ENCODE results near the gene GPR137. TPM values are rescaled to one million over a fixed set of nuclear protein-coding genes. Genes with fewer than 3 reads are reported as not detected.

Gene GPR137
- total RNA-seq, 2 experiments from 2014 or later: 18.3 to 52.3 TPM

DNA sequence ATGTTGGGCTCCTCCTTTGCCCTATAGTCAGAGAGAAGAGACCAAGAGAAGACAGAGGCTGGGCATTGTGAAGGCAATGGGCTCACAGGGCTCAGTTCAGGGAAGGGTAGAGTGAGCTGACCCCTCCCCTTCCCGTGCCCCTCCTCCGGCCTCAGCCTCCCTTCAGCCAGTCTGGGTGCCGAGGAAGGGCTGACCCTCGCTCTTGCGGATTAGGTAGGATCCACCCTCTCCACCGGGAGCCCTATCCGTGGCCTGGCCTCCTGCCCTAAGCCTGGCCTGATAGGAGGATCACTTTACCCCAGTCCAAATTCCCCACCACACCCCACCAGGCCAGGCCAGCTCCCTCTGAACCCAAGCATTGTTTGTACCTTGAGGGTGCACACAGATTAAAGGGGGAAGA, 37.1 kb upstream of the GPR137 start:
- Histone ChIP-seq H3K9me3 (ENCODE audit: low read length) (no peaks in the 10 kb centered on the region), H3K79me2 (ENCODE audit: insufficient read depth, low read depth, low read length) (peaks cover 17% of the 10 kb centered on the region), H2AFZ (ENCODE audit: low read length) (no peak overlapping the region), H3K4me1 (ENCODE audit: insufficient read depth, low read length, poor library complexity, severe bottlenecking) (peaks cover 65% of the 10 kb centered on the region), H3K4me2 (ENCODE audit: low read length) (no peak overlapping the region), H3K9me2 (ENCODE audit: insufficient read depth, low read length) (no peaks in the 10 kb centered on the region), H3K36me3 (ENCODE audit: insufficient read depth, low read length) (peaks cover 16% of the 10 kb centered on the region), H3K4me3 (ENCODE audit: low read depth, low read length, poor library complexity, severe bottlenecking) (no peak overlapping the region), H4K20me1 (ENCODE audit: insufficient read depth, low read length) (no peaks in the 10 kb centered on the region), H3K27ac (ENCODE audit: low read depth, low read length, poor library complexity, severe bottlenecking) (no peak overlapping the region)
- CTCF ChIA-PET (ENCODE audit: unreplicated experiment): no interaction called here
- intact Hi-C loops (cut with micrococcal nuclease; ENCODE audit: unreplicated experiment): no loop called here
- no TSS peak for BruUV-seq (replicated peaks)
- TF ChIP-seq EZH2phosphoT487 (IDR thresholded peaks at IDR 0.05; ENCODE audit: borderline replicate concordance, low read depth, low read length): no peak
- TF ChIP-seq, protein P1, sequence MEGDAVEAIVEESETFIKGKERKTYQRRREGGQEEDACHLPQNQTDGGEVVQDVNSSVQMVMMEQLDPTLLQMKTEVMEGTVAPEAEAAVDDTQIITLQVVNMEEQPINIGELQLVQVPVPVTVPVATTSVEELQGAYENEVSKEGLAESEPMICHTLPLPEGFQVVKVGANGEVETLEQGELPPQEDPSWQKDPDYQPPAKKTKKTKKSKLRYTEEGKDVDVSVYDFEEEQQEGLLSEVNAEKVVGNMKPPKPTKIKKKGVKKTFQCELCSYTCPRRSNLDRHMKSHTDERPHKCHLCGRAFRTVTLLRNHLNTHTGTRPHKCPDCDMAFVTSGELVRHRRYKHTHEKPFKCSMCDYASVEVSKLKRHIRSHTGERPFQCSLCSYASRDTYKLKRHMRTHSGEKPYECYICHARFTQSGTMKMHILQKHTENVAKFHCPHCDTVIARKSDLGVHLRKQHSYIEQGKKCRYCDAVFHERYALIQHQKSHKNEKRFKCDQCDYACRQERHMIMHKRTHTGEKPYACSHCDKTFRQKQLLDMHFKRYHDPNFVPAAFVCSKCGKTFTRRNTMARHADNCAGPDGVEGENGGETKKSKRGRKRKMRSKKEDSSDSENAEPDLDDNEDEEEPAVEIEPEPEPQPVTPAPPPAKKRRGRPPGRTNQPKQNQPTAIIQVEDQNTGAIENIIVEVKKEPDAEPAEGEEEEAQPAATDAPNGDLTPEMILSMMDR (conservative IDR thresholded peaks at IDR 0.05; ENCODE audit: low read length): no peak
- POLR2A ChIA-PET: no interaction called here
- DNase-seq (ENCODE audit: low spot score): no peak

DNA sequence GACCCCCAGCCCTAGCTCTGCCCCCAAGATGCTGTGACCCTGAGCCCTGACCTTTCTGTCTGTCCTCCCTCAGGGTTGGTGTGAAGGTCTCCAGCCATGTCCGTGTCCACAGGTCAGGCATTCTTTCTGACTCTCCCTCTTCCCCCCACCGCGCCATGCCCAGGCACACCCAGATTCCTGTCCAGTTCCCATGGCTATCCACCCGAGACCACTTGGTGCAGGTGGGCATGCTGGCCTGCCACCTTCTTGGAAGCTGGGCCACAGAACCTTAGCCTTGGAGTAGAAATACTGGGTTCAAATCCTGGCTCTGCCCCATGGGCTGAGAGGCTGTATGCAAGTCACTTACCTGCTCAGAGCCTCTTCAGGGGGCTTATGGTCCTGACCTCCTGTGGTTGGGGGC, 36.6 kb upstream of the GPR137 start:
- Histone ChIP-seq H2AFZ (ENCODE audit: low read length) (no peak overlapping the region), H3K4me2 (ENCODE audit: low read length) (peak overlapping the region; percentile 24; the same call in 1 of the 2 replicates), H3K79me2 (ENCODE audit: insufficient read depth, low read depth, low read length) (peaks cover 17% of the 10 kb centered on the region), H3K9me2 (ENCODE audit: insufficient read depth, low read length) (no peaks in the 10 kb centered on the region), H4K20me1 (ENCODE audit: insufficient read depth, low read length) (no peaks in the 10 kb centered on the region), H3K9me3 (ENCODE audit: low read length) (no peaks in the 10 kb centered on the region), H3K4me3 (ENCODE audit: low read depth, low read length, poor library complexity, severe bottlenecking) (no peak overlapping the region), H3K27ac (ENCODE audit: low read depth, low read length, poor library complexity, severe bottlenecking) (no peak overlapping the region), H3K36me3 (ENCODE audit: insufficient read depth, low read length) (peaks cover 12% of the 10 kb centered on the region), H3K4me1 (ENCODE audit: insufficient read depth, low read length, poor library complexity, severe bottlenecking) (peaks cover 64% of the 10 kb centered on the region)
- intact Hi-C loops (cut with micrococcal nuclease; ENCODE audit: unreplicated experiment): no loop called here
- CTCF ChIA-PET (ENCODE audit: unreplicated experiment): interaction anchor here (0.8 kb wide), 1 partner anchor 9 kb away, joined by 3 read pairs; no protein-coding TSS in a partner anchor
- no peak for DNase-seq (ENCODE audit: low spot score)
- TF ChIP-seq, protein P1 (conservative IDR thresholded peaks at IDR 0.05; ENCODE audit: low read length): no peak
- TF ChIP-seq EZH2phosphoT487 (IDR thresholded peaks at IDR 0.05; ENCODE audit: borderline replicate concordance, low read depth, low read length): no peak
- no TSS peak for BruUV-seq (replicated peaks)
- POLR2A ChIA-PET: no interaction called here

DNA sequence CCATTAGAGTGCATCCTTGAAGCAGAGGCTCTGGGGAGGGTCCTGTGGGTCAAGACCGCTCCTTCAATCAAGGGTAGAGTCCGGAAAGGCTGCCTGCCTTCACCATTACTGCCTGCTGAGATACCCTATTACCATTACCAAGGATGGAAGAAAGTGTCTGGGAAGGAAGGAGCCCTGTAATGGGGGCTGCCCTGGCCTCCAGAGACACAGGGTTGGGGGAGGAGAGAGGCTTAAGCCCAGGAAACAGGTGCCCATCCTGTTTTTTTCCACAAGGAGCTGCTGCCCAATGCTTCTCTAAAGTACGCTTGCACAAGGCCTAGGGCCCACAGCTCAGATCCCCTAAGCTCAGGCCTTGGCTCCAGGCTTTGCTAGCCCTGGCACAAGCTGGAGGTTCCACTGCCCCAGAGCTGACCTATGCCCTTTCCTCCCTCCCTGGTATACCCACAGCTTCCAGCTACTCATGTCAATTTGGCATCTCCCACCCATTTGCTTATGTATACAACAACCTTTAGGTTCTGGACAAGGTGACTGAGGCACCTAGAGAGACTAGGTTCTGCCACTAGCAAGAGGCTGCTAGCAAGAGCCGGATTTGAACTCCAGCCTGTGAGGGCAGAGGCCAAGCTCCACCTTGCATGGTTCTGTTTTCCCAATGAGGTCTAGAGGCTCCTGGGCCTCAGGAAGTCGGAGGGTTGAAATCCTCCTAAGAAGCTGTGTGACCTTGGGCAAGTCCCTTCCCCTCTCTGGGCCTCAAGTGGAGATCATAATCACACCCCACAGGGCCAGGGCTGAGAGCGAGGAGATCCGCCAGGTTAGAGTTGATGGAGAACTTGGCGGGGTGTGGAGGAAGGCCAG, 35.9 kb upstream of the GPR137 start:
- H3K4me2 ChIP-seq (ENCODE audit: low read length): peak overlapping the region; percentile 24; the same call in 1 of the 2 replicates
- H3K4me3 ChIP-seq (ENCODE audit: low read depth, low read length, poor library complexity, severe bottlenecking): no peak overlapping the region
- peaks cover 60% of the 10 kb centered on the region for H3K4me1 ChIP-seq (ENCODE audit: insufficient read depth, low read length, poor library complexity, severe bottlenecking)
- peaks cover 5% of the 10 kb centered on the region; the same call in 1 of the 2 replicates for H3K36me3 ChIP-seq (ENCODE audit: insufficient read depth, low read length)
- intact Hi-C loops (cut with micrococcal nuclease; ENCODE audit: unreplicated experiment): no loop called here
- no peak for DNase-seq (ENCODE audit: low spot score)
- BruUV-seq (replicated peaks): no TSS peak
- ChIA-PET CTCF (ENCODE audit: unreplicated experiment) (interaction anchor here (0.8 to 1.4 kb wide), 2 partner anchors 9 to 45 kb away, joined by 3 read pairs; no protein-coding TSS in a partner anchor), POLR2A (interaction anchor here (0.7 kb wide), 1 partner anchor 68 kb away, joined by 3 read pairs; the partner anchor contains the start of gene PRDX5)
- no peaks in the 10 kb centered on the region for H3K9me3 ChIP-seq (ENCODE audit: low read length)
- peaks cover 15% of the 10 kb centered on the region for H3K79me2 ChIP-seq (ENCODE audit: insufficient read depth, low read depth, low read length)
- H4K20me1 ChIP-seq (ENCODE audit: insufficient read depth, low read length): no peaks in the 10 kb centered on the region
- no peak overlapping the region for H3K27ac ChIP-seq (ENCODE audit: low read depth, low read length, poor library complexity, severe bottlenecking)
- H3K9me2 ChIP-seq (ENCODE audit: insufficient read depth, low read length): no peaks in the 10 kb centered on the region
- H2AFZ ChIP-seq (ENCODE audit: low read length): no peak overlapping the region
- TF ChIP-seq, protein P1 (conservative IDR thresholded peaks at IDR 0.05; ENCODE audit: low read length): no peak
- no peak for TF ChIP-seq EZH2phosphoT487 (IDR thresholded peaks at IDR 0.05; ENCODE audit: borderline replicate concordance, low read depth, low read length)

All from OCI-LY7 (cell line).